Measurements from ENCODE around the gene PLCG1. TPM values are rescaled to one million over a fixed set of nuclear protein-coding genes. Genes with fewer than 3 reads are reported as not detected.

Gene PLCG1
- polyA plus RNA-seq, 10 donors, result 56.3 to 122 (median 87.0) TPM

- DNase-seq, result no peak
Measured at GRCh38 chr20:41140226-41141133, 3.1 kb downstream of the PLCG1 start.

GRCh38 chr20:41141153-41141815 lies 3.9 kb downstream of the PLCG1 start:
- peak in 1 of 3 donors; percentile 49 for DNase-seq

GRCh38 chr20:41142245-41142644 lies 4.9 kb downstream of the PLCG1 start:
- DNase-seq, result no peak

- no peak for DNase-seq
Measured at GRCh38 chr20:41142919-41143318, 5.6 kb downstream of the PLCG1 start.

GRCh38 chr20:41143354-41143753 lies 6.0 kb downstream of the PLCG1 start:
- DNase-seq, result no peak

GRCh38 chr20:41145317-41145716 lies 8.0 kb downstream of the PLCG1 start:
- no peak for DNase-seq

GRCh38 chr20:41145821-41146620 lies 8.7 kb downstream of the PLCG1 start:
- DNase-seq, result peak in 1 of 3 donors; percentile 58

GRCh38 chr20:41147767-41148191 lies 10.4 kb downstream of the PLCG1 start:
- DNase-seq, result no peak

GRCh38 chr20:41148942-41149341 lies 11.6 kb downstream of the PLCG1 start:
- DNase-seq, result no peak

GRCh38 chr20:41150664-41151063 lies 13.3 kb downstream of the PLCG1 start:
- DNase-seq, result peak in 1 of 3 donors; percentile 39

GRCh38 chr20:41151134-41151869 lies 14.0 kb downstream of the PLCG1 start:
- no peak for DNase-seq

- no peak for DNase-seq
Measured at GRCh38 chr20:41152108-41152757, 14.9 kb downstream of the PLCG1 start.

- no peak for DNase-seq
Measured at GRCh38 chr20:41154436-41155176, 17.3 kb downstream of the PLCG1 start.

GRCh38 chr20:41155261-41155660 lies 17.9 kb downstream of the PLCG1 start:
- DNase-seq, result no peak

GRCh38 chr20:41158082-41158625 lies 20.8 kb downstream of the PLCG1 start:
- DNase-seq, result no peak

- no peak for DNase-seq
Measured at GRCh38 chr20:41159547-41159946, 22.2 kb downstream of the PLCG1 start.

GRCh38 chr20:41160686-41161085 lies 23.3 kb downstream of the PLCG1 start:
- no peak for DNase-seq

GRCh38 chr20:41161886-41162285 lies 24.5 kb downstream of the PLCG1 start:
- no peak for DNase-seq

- no peak for DNase-seq
Measured at GRCh38 chr20:41162396-41162795, 25.1 kb downstream of the PLCG1 start.

- no peak for DNase-seq
Measured at GRCh38 chr20:41163821-41164220, 26.5 kb downstream of the PLCG1 start.
